NCI-H1436 treated with DMSO at 0.1 percent for 48 hours (cell line): Measurements from ENCODE around the gene RBMS1.
"Not testable (repeated sequence)": the region's sequence is repeated elsewhere in the genome, so short reads cannot be mapped to it uniquely, and the experiment has no call there.

ENCODE experiments used
- DNase-seq: peaks from one replicate; lab custom pipeline; 2025; lab: John Stamatoyannopoulos, UW

Gene RBMS1

GRCh38 chr2:160501370-160501769 is 7.8 kb upstream of the RBMS1 start:
- DNase-seq: no peak

- DNase-seq: no peak
Observed at GRCh38 chr2:160499865-160500264, 6.3 kb upstream of the RBMS1 start.

GRCh38 chr2:160498137-160498536 is 4.5 kb upstream of the RBMS1 start:
- no peak for DNase-seq

GRCh38 chr2:160494201-160494644 is 616 bp upstream of the RBMS1 start:
- no peak for DNase-seq

GRCh38 chr2:160492401-160493226 is 993 bp downstream of the RBMS1 start:
- no peak for DNase-seq

- DNase-seq: no peak
Observed at GRCh38 chr2:160491911-160492371, 1.7 kb downstream of the RBMS1 start.

- no peak for DNase-seq
Observed at GRCh38 chr2:160490733-160491685, 2.6 kb downstream of the RBMS1 start.

- no peak for DNase-seq
Observed at GRCh38 chr2:160489111-160489510, 4.5 kb downstream of the RBMS1 start.

- not testable (repeated sequence) for DNase-seq
Observed at GRCh38 chr2:160488289-160488688, 5.3 kb downstream of the RBMS1 start.

GRCh38 chr2:160486341-160486740 is 7.3 kb downstream of the RBMS1 start:
- DNase-seq: no peak

- DNase-seq: no peak
Observed at GRCh38 chr2:160484859-160485520, 8.6 kb downstream of the RBMS1 start.

- DNase-seq: no peak
Observed at GRCh38 chr2:160482673-160483072, 10.9 kb downstream of the RBMS1 start.

- no peak for DNase-seq
Observed at GRCh38 chr2:160479269-160479668, 14.3 kb downstream of the RBMS1 start.

- DNase-seq: no peak
Observed at GRCh38 chr2:160478660-160479059, 14.9 kb downstream of the RBMS1 start.

- no peak for DNase-seq
Observed at GRCh38 chr2:160477032-160477431, 16.6 kb downstream of the RBMS1 start.

- DNase-seq: no peak
Observed at GRCh38 chr2:160474891-160475787, 18.5 kb downstream of the RBMS1 start.

- DNase-seq: no peak
Observed at GRCh38 chr2:160474319-160474645, 19.3 kb downstream of the RBMS1 start.

GRCh38 chr2:160473468-160474318 is 19.9 kb downstream of the RBMS1 start:
- no peak for DNase-seq

- peak; percentile 84 for DNase-seq
Observed at GRCh38 chr2:160472839-160473251, 20.8 kb downstream of the RBMS1 start.

GRCh38 chr2:160471950-160472349 is 21.7 kb downstream of the RBMS1 start:
- DNase-seq: no peak
